Neural cell (in vitro differentiated cells): Measurements from ENCODE around the gene ADAMTS19.

ENCODE experiments used
- EZH2 ChIP-seq: fragments of 200-600, 300-800 bp; shearing (Covaris generic), sonication (generic); IDR thresholded peaks from 2 replicates; pipeline ENCODE4 v1.6.1; 2014; ENCODE audit warnings: antibody characterized with exemption, low read length, borderline replicate concordance, mild to moderate bottlenecking; ENCODE audit not compliant: insufficient read depth, poor library complexity, severe bottlenecking
- RAD21 ChIP-seq: fragments of 450-650 bp; conservative IDR thresholded peaks from 2 replicates; pipeline ENCODE4 v1.6.1; 2014; ENCODE audit warnings: antibody characterized with exemption, mild to moderate bottlenecking, moderate library complexity
- TAF1 ChIP-seq: IDR thresholded peaks from 2 replicates; pipeline ENCODE4 v1.6.1; 2012; ENCODE audit warnings: low read depth
- TF ChIP-seq, protein P1 (sequence below): fragments of 450-650 bp; IDR thresholded peaks from 2 replicates; pipeline ENCODE4 v1.5.1; 2014; ENCODE audit warnings: antibody characterized with exemption, mild to moderate bottlenecking, moderate library complexity; ENCODE audit not compliant: poor library complexity, severe bottlenecking
- TF ChIP-seq, protein P2 (sequence below): IDR thresholded peaks from 2 replicates; pipeline ENCODE4 v1.6.1; 2012; ENCODE audit warnings: borderline replicate concordance

DNA sequence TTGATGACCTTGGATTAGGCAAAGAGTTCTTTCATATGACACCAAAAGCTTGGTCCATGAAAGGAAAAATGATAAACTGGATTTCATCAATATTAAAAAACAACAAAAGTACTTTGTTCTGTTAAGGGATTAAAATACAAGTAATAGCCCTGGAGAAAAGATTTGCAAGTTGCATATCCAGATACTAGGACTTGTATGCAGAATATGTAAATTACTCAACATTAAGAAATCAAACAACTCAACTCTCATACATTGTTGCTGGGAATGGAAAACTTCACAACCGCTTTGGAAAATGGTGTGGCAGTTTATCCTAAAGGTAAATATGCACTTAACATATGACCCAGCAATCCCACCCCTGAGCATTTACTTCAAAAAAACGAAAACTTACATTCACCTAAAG is 112.0 kb downstream of the ADAMTS19 start:
- TF ChIP-seq, protein P1, sequence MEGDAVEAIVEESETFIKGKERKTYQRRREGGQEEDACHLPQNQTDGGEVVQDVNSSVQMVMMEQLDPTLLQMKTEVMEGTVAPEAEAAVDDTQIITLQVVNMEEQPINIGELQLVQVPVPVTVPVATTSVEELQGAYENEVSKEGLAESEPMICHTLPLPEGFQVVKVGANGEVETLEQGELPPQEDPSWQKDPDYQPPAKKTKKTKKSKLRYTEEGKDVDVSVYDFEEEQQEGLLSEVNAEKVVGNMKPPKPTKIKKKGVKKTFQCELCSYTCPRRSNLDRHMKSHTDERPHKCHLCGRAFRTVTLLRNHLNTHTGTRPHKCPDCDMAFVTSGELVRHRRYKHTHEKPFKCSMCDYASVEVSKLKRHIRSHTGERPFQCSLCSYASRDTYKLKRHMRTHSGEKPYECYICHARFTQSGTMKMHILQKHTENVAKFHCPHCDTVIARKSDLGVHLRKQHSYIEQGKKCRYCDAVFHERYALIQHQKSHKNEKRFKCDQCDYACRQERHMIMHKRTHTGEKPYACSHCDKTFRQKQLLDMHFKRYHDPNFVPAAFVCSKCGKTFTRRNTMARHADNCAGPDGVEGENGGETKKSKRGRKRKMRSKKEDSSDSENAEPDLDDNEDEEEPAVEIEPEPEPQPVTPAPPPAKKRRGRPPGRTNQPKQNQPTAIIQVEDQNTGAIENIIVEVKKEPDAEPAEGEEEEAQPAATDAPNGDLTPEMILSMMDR, result no peak
- TF ChIP-seq EZH2, result no peak
- TF ChIP-seq TAF1, result no peak
- no peak for TF ChIP-seq RAD21
- TF ChIP-seq, protein P2, sequence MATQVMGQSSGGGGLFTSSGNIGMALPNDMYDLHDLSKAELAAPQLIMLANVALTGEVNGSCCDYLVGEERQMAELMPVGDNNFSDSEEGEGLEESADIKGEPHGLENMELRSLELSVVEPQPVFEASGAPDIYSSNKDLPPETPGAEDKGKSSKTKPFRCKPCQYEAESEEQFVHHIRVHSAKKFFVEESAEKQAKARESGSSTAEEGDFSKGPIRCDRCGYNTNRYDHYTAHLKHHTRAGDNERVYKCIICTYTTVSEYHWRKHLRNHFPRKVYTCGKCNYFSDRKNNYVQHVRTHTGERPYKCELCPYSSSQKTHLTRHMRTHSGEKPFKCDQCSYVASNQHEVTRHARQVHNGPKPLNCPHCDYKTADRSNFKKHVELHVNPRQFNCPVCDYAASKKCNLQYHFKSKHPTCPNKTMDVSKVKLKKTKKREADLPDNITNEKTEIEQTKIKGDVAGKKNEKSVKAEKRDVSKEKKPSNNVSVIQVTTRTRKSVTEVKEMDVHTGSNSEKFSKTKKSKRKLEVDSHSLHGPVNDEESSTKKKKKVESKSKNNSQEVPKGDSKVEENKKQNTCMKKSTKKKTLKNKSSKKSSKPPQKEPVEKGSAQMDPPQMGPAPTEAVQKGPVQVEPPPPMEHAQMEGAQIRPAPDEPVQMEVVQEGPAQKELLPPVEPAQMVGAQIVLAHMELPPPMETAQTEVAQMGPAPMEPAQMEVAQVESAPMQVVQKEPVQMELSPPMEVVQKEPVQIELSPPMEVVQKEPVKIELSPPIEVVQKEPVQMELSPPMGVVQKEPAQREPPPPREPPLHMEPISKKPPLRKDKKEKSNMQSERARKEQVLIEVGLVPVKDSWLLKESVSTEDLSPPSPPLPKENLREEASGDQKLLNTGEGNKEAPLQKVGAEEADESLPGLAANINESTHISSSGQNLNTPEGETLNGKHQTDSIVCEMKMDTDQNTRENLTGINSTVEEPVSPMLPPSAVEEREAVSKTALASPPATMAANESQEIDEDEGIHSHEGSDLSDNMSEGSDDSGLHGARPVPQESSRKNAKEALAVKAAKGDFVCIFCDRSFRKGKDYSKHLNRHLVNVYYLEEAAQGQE, result no peak
